Choroid plexus epithelial cell (primary cell): ENCODE results near the gene C1orf21.

Source experiments
- DNase-seq: peaks from one replicate; pipeline ENCODE4 v3.0.0-alpha.2; 2010; ENCODE audit warnings: low read depth
- H3K4me3 ChIP-seq: 2 replicates; pipeline ENCODE4 v1.5.1; 2011; ENCODE audit warnings: low read depth, mild to moderate bottlenecking, control low read depth, low read length, moderate library complexity
- TF ChIP-seq, protein P1 (sequence below): conservative IDR thresholded peaks from 2 replicates; pipeline ENCODE4 v1.5.1; 2011; ENCODE audit warnings: low read depth, mild to moderate bottlenecking, control low read depth, inconsistent platforms, low read length, moderate library complexity

Gene C1orf21

DNA sequence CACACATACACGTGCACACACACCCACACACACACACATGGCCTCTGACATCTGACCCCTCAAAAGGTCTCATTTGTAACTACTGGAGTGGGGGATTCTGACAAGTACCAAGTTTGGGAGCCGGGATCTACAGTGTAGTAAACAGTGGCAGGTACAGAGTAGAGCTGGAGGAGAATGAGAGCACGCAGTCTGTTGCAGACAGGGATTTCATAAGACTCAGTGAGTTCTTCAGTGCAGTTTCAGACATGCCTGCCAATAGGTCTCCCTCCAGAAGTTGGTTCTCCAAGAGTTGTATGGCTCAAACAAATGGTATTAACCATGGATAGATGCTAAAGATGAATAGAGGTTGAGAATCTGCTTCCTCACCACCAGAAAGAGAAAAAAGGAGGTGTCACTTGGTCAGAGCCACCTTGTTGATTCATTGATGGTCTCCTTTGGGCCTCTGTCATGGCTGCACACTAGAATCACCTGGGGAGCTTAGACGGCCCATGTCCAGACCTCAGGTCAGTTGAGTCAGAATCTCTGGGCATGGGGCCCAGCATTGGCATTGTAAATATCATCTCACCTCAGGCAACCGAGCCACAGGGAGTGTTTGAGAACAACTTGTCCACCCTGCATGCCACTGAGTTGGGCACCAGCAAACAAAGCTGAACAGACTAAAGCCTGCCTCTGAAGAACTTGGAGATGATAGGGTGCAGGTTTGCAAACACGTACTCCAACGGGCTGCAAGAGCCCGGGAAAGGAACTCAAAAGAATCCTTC, 245.8 kb downstream of the C1orf21 start:
- no peak for DNase-seq
- TF ChIP-seq, protein P1, sequence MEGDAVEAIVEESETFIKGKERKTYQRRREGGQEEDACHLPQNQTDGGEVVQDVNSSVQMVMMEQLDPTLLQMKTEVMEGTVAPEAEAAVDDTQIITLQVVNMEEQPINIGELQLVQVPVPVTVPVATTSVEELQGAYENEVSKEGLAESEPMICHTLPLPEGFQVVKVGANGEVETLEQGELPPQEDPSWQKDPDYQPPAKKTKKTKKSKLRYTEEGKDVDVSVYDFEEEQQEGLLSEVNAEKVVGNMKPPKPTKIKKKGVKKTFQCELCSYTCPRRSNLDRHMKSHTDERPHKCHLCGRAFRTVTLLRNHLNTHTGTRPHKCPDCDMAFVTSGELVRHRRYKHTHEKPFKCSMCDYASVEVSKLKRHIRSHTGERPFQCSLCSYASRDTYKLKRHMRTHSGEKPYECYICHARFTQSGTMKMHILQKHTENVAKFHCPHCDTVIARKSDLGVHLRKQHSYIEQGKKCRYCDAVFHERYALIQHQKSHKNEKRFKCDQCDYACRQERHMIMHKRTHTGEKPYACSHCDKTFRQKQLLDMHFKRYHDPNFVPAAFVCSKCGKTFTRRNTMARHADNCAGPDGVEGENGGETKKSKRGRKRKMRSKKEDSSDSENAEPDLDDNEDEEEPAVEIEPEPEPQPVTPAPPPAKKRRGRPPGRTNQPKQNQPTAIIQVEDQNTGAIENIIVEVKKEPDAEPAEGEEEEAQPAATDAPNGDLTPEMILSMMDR, result no peak
- no peak overlapping the region for H3K4me3 ChIP-seq

DNA sequence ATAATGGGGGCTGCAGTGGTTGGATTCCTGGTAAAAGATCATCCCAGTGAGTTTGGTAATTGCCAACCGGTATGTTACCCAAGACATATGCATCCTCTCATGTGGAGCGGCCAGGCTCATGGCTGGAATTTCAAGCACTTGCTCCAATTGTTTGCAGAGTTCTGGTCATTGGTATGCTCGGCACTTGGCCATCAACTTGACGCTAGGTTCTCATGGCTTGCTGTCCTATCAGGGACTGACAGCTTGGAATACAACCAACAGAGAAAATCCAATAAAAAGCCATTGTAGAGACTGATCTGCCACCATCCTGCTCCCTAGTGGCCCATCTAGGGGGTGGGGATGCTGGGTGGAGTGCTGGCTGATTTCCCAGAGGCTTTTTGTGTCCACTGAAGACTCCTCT, 247.0 kb downstream of the C1orf21 start:
- H3K4me3 ChIP-seq, result no peak overlapping the region
- no peak for DNase-seq
- TF ChIP-seq, protein P1, result no peak

DNA sequence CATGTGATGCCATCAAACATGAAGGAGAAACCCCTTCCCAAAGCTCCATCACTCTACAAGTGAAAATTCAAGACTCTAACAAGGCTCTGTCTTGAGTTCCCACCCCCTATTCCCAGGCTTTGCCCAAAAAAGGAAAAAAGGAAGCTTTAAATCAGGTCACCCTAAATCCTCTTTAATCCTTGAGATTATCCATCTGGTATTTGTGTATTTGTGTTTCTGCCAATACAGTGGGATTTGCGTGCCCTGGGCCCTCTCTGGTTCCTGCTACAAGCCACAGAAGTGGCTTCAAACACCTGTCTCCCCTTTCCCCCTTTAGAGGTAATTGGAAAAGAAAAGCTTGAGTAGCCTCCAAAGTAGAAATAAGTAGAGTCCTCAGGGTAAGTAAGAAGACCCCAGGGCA, 247.5 kb downstream of the C1orf21 start:
- TF ChIP-seq, protein P1, result no peak
- no peak overlapping the region for H3K4me3 ChIP-seq
- no peak for DNase-seq

DNA sequence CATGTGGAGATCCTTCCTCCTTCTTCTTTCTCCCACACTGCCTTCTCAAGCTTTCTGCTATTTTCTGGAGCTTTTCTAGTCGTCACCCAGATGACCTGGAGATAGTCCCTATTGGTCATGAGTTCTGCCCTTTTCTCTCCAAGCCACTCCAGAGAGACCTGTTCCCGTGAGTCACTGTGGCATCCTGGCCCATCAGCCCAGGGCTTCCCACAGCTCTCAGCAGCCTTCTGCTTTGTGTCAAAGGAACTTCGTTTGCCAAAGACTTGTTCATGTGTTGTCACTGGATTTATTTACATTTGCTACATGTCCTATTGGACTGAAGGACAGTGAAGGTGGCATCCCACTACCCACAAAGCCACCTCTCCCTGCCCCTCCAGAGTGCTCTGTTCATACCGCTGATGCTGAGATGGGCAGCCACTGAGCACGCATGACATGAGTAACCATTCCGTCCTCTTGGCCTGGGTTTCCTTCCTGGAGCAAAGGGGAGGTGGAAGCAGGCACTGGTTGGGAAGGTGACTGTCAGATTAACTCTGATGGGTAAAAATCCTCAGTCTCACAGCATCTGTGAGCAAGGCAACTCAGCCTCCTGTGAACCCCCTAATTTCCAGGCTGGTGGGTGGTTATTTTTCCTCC, 248.6 kb downstream of the C1orf21 start:
- TF ChIP-seq, protein P1, result no peak
- H3K4me3 ChIP-seq, result no peak overlapping the region
- no peak for DNase-seq

DNA sequence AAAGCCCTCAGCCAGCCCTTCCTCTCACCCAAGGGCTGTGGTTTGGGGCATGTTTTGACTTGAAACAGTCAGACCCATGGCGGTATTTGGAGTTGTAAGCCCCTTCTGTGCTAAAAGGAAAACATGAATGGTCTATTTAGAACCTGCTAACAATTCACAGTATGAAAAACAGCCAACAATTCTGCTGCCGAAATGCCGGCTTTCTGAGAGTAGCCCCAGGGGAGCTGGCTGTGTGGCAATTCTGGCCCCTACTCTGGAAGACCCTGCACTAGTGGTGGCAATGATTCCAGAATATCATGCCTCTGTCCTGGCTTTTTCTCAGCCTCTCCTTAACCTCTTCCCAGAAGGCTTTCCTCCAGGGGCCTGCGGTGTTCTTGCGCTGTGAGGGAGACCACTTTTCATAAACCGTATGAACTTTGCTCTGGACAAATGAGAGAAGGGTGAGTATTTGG, 249.2 kb downstream of the C1orf21 start:
- no peak for DNase-seq
- TF ChIP-seq, protein P1, result no peak
- no peak overlapping the region for H3K4me3 ChIP-seq

DNA sequence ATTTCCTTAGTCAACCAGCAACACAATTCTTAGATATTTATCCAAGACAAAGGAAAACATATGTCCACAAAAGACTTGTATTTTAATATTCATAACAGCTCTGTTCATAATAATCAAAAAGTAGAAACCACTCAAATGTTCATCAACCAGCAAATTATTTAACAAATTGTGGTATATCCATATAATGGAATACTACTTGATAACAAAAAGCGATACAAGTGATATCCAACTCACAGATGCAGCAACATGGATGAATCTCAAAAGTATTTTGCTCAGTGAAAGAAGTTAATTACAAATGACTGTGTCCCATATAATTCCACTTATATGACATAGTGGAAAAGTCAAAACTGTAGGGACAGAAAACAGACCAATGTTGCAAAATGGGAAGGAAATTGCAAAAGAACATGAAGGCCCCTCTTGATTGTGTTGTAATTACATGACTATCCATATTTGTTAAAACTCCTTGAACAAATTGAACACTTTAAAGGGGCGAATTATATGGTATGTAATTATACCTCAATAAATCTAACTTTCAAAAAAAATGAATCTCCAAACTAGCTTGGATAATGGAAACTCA, 250.9 kb downstream of the C1orf21 start:
- TF ChIP-seq, protein P1, result no peak
- DNase-seq, result no peak
- no peak overlapping the region for H3K4me3 ChIP-seq
